Measurements from ENCODE around the gene ASXL3.

DNA sequence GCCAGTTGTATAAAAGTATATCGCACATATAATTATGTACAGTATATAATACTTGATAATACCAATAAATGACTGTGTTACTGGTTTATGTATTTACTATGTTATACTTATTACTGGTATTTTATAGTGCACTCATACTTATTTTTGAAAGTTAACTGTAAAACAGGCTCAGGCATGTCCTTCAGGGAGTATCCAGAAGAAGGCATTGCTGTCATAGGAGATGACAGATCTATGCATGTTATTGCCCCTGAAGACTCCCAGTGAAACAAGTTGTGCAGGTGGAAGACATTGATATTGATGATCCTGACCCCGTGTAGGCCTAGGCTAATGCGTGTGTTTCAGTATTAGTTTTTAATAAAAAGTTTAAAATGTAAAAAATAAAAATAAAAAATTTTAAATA, 20.3 kb upstream of the ASXL3 start:
- TF ChIP-seq, protein P1, sequence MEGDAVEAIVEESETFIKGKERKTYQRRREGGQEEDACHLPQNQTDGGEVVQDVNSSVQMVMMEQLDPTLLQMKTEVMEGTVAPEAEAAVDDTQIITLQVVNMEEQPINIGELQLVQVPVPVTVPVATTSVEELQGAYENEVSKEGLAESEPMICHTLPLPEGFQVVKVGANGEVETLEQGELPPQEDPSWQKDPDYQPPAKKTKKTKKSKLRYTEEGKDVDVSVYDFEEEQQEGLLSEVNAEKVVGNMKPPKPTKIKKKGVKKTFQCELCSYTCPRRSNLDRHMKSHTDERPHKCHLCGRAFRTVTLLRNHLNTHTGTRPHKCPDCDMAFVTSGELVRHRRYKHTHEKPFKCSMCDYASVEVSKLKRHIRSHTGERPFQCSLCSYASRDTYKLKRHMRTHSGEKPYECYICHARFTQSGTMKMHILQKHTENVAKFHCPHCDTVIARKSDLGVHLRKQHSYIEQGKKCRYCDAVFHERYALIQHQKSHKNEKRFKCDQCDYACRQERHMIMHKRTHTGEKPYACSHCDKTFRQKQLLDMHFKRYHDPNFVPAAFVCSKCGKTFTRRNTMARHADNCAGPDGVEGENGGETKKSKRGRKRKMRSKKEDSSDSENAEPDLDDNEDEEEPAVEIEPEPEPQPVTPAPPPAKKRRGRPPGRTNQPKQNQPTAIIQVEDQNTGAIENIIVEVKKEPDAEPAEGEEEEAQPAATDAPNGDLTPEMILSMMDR (IDR thresholded peaks at IDR 0.05 in 2 of 3, conservative IDR thresholded peaks at IDR 0.05 in 1 of 3; ENCODE audit: borderline replicate concordance in 1 of 3, insufficient read depth in 1 of 3, low read depth in 2 of 3, low read length in 2 of 3): no peak
- TF ChIP-seq EGR1 (IDR thresholded peaks at IDR 0.05; ENCODE audit: low read depth) (no peak), ZFX (IDR thresholded peaks at IDR 0.05) (no peak), POLR2A (IDR thresholded peaks at IDR 0.05; ENCODE audit: borderline replicate concordance, extremely low read depth, insufficient read depth, insufficient read length) (no peak), POLR2AphosphoS5 (IDR thresholded peaks at IDR 0.05; ENCODE audit: low read depth, low read length) (no peak), FOSL1 (IDR thresholded peaks at IDR 0.05; ENCODE audit: low read depth) (no peak)
- TF ChIP-seq, protein P2, sequence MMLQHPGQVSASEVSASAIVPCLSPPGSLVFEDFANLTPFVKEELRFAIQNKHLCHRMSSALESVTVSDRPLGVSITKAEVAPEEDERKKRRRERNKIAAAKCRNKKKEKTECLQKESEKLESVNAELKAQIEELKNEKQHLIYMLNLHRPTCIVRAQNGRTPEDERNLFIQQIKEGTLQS (IDR thresholded peaks at IDR 0.05): no peak
- TF ChIP-seq, protein P3, sequence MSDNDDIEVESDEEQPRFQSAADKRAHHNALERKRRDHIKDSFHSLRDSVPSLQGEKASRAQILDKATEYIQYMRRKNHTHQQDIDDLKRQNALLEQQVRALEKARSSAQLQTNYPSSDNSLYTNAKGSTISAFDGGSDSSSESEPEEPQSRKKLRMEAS (IDR thresholded peaks at IDR 0.05): no peak
- TF ChIP-seq, protein P4, sequence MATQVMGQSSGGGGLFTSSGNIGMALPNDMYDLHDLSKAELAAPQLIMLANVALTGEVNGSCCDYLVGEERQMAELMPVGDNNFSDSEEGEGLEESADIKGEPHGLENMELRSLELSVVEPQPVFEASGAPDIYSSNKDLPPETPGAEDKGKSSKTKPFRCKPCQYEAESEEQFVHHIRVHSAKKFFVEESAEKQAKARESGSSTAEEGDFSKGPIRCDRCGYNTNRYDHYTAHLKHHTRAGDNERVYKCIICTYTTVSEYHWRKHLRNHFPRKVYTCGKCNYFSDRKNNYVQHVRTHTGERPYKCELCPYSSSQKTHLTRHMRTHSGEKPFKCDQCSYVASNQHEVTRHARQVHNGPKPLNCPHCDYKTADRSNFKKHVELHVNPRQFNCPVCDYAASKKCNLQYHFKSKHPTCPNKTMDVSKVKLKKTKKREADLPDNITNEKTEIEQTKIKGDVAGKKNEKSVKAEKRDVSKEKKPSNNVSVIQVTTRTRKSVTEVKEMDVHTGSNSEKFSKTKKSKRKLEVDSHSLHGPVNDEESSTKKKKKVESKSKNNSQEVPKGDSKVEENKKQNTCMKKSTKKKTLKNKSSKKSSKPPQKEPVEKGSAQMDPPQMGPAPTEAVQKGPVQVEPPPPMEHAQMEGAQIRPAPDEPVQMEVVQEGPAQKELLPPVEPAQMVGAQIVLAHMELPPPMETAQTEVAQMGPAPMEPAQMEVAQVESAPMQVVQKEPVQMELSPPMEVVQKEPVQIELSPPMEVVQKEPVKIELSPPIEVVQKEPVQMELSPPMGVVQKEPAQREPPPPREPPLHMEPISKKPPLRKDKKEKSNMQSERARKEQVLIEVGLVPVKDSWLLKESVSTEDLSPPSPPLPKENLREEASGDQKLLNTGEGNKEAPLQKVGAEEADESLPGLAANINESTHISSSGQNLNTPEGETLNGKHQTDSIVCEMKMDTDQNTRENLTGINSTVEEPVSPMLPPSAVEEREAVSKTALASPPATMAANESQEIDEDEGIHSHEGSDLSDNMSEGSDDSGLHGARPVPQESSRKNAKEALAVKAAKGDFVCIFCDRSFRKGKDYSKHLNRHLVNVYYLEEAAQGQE (IDR thresholded peaks at IDR 0.05; ENCODE audit: low read depth): no peak
- TF ChIP-seq, protein P5, sequence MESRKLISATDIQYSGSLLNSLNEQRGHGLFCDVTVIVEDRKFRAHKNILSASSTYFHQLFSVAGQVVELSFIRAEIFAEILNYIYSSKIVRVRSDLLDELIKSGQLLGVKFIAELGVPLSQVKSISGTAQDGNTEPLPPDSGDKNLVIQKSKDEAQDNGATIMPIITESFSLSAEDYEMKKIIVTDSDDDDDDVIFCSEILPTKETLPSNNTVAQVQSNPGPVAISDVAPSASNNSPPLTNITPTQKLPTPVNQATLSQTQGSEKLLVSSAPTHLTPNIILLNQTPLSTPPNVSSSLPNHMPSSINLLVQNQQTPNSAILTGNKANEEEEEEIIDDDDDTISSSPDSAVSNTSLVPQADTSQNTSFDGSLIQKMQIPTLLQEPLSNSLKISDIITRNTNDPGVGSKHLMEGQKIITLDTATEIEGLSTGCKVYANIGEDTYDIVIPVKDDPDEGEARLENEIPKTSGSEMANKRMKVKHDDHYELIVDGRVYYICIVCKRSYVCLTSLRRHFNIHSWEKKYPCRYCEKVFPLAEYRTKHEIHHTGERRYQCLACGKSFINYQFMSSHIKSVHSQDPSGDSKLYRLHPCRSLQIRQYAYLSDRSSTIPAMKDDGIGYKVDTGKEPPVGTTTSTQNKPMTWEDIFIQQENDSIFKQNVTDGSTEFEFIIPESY (IDR thresholded peaks at IDR 0.05; ENCODE audit: extremely low read depth, insufficient replicate concordance, low read length): no peak

All from HCT116 (cell line).